SK-N-MC (cell line): Measurements from ENCODE around the gene PTCH2.

ENCODE experiments used
- EZH2 ChIP-seq: fragments of 200-600 bp; sonication (generic); IDR thresholded peaks from one replicate; pipeline ENCODE4 v1.6.1; 2017; ENCODE audit warnings: antibody characterized with exemption
- POLR2AphosphoS5 ChIP-seq: IDR thresholded peaks from 2 replicates; pipeline ENCODE4 v1.6.1; 2012; ENCODE audit warnings: mild to moderate bottlenecking, low read depth, low read length, borderline replicate concordance

DNA sequence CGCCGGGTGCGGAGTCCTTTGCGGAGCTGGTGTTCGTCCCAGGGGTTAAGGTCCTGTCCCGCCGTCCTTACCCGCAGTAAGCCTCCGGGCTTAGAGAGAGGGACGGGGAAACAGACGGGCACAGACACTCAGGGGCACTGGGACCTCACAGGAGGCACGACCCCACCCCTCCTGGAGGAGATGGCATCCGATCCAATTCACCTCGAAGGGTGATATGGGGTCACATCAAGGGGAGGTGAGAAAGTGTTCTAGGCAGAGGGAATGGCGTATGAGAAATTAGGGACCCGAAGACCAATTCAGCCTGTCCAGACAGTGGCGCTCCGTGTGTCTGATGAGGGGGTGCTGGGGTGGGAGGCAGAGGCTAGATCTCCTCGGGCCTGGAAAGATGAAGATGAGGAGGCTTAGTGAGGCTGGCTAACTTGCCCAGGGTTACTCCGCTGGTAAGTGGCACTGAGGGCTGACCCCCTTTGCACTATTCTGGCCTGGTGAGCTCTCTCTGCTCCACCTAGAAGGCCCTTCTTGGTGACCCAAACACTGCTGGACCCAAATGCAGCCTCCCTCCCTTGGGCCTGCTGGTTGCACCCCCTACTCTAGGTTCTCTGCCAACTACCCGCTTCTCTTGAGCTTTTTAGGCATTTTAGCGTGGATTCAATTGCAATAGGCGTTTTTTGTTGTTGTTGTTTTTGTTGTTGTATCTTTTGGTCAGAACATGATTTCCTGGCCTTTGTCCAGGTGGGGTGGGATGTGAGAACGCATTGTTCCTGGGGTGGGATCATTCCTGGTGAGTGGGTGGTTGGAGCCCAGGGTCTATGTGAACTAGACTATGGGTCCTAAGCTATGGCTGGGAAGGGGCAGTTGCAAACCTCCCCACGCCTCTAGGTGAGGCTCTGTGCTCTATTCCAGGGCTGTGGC is 22.5 kb downstream of the PTCH2 start:
- no peak for TF ChIP-seq EZH2
- TF ChIP-seq POLR2AphosphoS5: no peak
